H1 (cell line): ENCODE results near the gene NSD2. TPM values are rescaled to one million over a fixed set of nuclear protein-coding genes. Genes with fewer than 3 reads are reported as not detected.

ENCODE experiments used
- EGR1 ChIP-seq: IDR thresholded peaks from 2 replicates; pipeline ENCODE4 v1.6.1; 2011; ENCODE audit warnings: low read depth, low read length, borderline replicate concordance
- SIX5 ChIP-seq: IDR thresholded peaks from 2 replicates; pipeline ENCODE4 v1.6.1; 2011; ENCODE audit warnings: mild to moderate bottlenecking, low read depth, low read length
- SRF ChIP-seq: IDR thresholded peaks from 2 replicates; pipeline ENCODE4 v1.6.1; 2011; ENCODE audit warnings: mild to moderate bottlenecking, low read depth, low read length, moderate library complexity
- TAF1 ChIP-seq: IDR thresholded peaks from 2 replicates; pipeline ENCODE4 v1.6.1; 2011; ENCODE audit warnings: mild to moderate bottlenecking, low read depth, low read length
- TCF12 ChIP-seq: IDR thresholded peaks from 2 replicates; pipeline ENCODE4 v1.6.1; 2011; ENCODE audit warnings: low read depth, mild to moderate bottlenecking, low read length
- polyA plus RNA-seq, 7 experiments: library from polyadenylated mRNA; depleted of rRNA in 3 of 7; stranded (reverse) in 5 of 7; unstranded in 2 of 7; fragments of >200 nt in 5 of 7; fragments of 200-250 nt in 2 of 7; gene quantifications; 1 replicate in 5 of 7; 2 replicates in 1 of 7; 4 replicates in 1 of 7; pipeline versions ENCODE4 v1.2.1 to v1.2.3, GENCODE V29; 2011 to 2013; ENCODE audit warnings: missing spikeins in 2 of 7, mixed read lengths in 2 of 7
- total RNA-seq: library from RNA; stranded (reverse); fragmentation: NEBNext Ultra II Directional; extraction: Animal tissue kit (Norgen Biotek cat#: 25700); gene quantifications from 2 replicates; pipeline ENCODE4 v1.2.1, GENCODE V29; 2021

The NSD2 gene
- total and polyA plus RNA-seq, 2 of the 8 experiments (the other 6 are each of a cell fraction or from before 2014, with no cell fraction given), result 26.7 to 129 TPM

DNA sequence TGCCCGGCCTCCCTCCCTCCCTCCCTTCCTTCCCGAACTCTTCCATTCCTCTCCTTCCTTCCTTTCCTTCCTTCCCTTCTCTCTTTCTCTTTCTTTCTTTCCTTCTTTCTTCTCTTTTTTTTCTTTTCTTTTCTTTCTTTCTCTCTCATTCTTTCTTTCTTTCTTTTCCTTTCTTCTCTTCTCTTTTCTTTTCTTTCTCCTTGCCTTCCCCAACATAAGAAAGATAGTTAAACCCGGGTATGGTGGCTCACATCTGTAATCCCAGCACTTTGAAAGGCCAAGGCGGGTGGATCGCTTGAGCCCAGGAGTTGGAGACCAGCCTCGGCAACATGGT is 25.4 kb downstream of the NSD2 start (continued):
- TF ChIP-seq EGR1 (no peak), SRF (no peak), TCF12 (no peak), SIX5 (no peak), TAF1 (no peak)
